NB4 (cell line): ENCODE measurements around the gene ITGB1.

ENCODE experiments used
- DNase-seq: peaks from one replicate; pipeline ENCODE4 v3.0.0; 2010; ENCODE audit warnings: low read depth
- H3K4me3 ChIP-seq: one replicate; pipeline ENCODE4 v1.5.1; 2011; ENCODE audit warnings: mild to moderate bottlenecking, low read depth, low read length, moderate library complexity
- MYC ChIP-seq: IDR thresholded peaks from 2 replicates; pipeline ENCODE4 v1.6.1; 2011; ENCODE audit warnings: low read depth, low read length
- POLR2A ChIP-seq: IDR thresholded peaks from 2 replicates; pipeline ENCODE4 v1.6.1; 2011; ENCODE audit warnings: mild to moderate bottlenecking; ENCODE audit not compliant: insufficient read length; ENCODE audit errors: extremely low read depth
- TF ChIP-seq, protein P1 (sequence below): IDR thresholded peaks from 2 replicates; pipeline ENCODE4 v1.6.1; 2011; ENCODE audit warnings: low read depth, low read length
- TF ChIP-seq, protein P2 (sequence below): IDR thresholded peaks from one replicate; pipeline ENCODE4 v1.5.1; 2012; ENCODE audit warnings: low read depth, low read length

Gene ITGB1

DNA sequence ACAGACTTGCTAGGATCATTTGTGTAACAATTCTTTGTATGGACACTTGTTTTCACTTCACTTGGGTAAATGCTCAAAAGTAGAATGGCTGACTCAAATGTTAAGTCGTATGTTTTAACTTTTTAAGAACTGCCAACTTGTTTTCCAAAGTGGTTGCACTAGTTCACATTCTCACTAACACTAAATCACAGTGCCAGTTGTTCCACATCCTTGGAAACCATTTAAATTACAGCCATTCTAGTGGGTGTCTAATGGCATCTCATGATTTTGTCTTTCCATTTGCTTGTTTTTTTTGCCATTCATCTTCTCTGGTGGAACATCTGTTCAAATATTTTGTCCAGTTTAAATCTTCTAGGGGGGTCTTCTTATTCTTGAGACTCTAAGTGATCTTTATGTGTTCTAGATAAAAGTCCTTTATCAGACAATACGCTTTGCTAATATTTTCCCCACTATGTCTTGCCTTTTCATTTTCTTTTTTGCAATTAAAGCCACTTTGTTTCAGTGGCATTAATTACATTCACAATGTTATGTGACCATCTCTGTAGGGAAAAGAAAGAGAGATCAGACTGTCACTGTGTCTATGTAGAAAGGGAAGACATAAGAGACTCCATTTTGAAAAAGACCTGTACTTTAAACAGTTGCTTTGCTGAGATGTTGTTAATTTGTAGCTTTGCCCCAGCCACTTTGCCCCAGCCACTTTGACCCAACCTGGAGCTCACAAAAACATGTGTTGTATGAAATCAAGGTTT, 63.9 kb downstream of the ITGB1 start:
- no peak overlapping the region for H3K4me3 ChIP-seq
- no peak for DNase-seq
- TF ChIP-seq, protein P1, sequence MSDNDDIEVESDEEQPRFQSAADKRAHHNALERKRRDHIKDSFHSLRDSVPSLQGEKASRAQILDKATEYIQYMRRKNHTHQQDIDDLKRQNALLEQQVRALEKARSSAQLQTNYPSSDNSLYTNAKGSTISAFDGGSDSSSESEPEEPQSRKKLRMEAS, result no peak
- TF ChIP-seq POLR2A (no peak), MYC (no peak)
- TF ChIP-seq, protein P2, sequence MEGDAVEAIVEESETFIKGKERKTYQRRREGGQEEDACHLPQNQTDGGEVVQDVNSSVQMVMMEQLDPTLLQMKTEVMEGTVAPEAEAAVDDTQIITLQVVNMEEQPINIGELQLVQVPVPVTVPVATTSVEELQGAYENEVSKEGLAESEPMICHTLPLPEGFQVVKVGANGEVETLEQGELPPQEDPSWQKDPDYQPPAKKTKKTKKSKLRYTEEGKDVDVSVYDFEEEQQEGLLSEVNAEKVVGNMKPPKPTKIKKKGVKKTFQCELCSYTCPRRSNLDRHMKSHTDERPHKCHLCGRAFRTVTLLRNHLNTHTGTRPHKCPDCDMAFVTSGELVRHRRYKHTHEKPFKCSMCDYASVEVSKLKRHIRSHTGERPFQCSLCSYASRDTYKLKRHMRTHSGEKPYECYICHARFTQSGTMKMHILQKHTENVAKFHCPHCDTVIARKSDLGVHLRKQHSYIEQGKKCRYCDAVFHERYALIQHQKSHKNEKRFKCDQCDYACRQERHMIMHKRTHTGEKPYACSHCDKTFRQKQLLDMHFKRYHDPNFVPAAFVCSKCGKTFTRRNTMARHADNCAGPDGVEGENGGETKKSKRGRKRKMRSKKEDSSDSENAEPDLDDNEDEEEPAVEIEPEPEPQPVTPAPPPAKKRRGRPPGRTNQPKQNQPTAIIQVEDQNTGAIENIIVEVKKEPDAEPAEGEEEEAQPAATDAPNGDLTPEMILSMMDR, result no peak

DNA sequence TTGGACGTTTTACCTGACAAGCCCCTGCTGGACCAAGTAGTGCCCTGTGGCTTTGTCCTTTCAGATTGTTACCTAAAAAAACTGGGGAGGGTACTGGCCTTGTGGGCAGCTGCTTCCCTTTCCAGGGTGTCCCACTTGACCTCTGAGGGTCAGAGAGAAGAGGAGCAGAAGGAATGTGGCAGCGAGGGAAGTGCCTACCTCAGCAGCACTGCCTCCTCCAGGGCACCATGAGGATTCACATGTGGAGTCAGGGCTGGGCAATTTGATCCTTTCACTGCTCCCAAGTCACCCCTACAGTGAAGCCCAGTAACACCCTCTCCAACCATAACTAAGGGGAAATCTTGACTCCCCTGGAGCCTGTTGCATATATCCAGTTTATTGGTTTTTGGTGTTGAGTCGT, 64.6 kb downstream of the ITGB1 start:
- DNase-seq, result peak; percentile 26
- no peak for TF ChIP-seq POLR2A
- TF ChIP-seq MYC, result no peak
- TF ChIP-seq, protein P2, result no peak
- TF ChIP-seq, protein P1, result no peak
- no peak overlapping the region for H3K4me3 ChIP-seq

DNA sequence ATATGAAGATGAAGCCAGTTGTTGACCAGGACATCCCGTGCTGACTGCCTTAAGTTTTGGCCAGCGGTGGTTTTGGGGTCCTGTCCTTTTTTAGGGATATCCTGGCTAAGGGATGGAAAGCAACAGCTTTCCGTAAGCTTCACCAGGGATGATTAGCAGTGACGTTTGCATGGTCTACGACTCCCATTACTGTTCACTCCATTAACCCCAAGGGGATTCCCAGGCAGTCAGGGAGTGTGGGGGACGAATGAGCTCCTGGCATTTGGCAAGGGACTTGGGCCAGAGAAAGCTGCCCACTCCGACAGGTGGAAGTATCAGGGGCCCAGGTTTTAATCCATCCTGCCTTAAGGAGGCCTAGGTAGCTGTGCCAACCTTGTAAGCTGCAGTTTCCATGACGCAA, 66.8 kb downstream of the ITGB1 start:
- no peak for TF ChIP-seq POLR2A
- TF ChIP-seq, protein P1, result no peak
- DNase-seq, result no peak
- H3K4me3 ChIP-seq, result no peak overlapping the region

DNA sequence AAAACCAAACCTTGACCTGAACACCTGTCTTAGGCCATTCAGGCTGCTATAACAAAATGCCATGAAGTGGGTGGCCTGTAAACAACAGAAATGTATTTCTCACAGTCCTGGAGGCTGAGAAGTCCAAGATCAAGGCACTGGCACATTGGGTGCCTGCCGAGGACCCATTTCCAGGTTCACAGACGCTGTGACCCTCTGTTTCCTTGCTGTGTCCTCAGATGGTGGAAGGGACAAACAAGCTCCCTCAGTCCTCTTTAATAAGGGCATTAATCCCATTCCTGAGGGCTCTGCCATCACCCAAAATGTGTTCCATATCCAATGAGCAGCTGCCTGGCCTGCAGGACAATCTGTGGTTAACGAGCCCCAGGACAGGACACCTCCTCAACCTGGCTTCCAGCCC, 67.6 kb downstream of the ITGB1 start:
- TF ChIP-seq MYC (no peak), POLR2A (no peak)
- TF ChIP-seq, protein P2, result no peak
- TF ChIP-seq, protein P1, result no peak
- DNase-seq, result no peak
- no peak overlapping the region for H3K4me3 ChIP-seq

DNA sequence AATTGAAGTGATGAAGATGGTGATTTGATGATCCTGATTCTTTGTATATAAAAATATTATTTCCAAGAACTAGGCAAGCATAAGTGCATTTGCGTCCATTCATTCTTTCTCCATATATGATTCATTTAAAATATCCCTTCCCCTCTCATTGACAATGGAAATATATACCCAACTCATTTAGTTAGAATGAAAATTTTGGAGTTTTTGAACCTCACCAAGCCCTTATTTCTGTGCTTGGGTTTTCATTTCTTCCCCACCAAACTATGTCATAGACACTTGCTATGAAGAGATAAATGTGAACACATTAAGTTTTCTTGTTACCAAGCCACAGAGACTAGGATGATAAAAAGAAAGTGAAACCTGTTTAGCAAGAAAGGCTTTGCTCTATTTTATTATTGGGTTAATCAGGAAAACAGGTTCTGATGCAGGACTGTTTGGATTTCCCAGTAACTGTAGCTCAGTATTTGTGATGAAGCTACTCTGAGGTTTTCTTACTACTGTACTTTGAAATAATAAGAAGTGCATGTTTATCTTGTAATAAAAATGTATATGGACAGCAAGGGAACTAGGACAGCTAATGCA, 68.3 kb downstream of the ITGB1 start:
- TF ChIP-seq, protein P2, result no peak
- no peak for TF ChIP-seq MYC
- TF ChIP-seq POLR2A, result no peak
- TF ChIP-seq, protein P1, result no peak
- no peak overlapping the region for H3K4me3 ChIP-seq
- no peak for DNase-seq

DNA sequence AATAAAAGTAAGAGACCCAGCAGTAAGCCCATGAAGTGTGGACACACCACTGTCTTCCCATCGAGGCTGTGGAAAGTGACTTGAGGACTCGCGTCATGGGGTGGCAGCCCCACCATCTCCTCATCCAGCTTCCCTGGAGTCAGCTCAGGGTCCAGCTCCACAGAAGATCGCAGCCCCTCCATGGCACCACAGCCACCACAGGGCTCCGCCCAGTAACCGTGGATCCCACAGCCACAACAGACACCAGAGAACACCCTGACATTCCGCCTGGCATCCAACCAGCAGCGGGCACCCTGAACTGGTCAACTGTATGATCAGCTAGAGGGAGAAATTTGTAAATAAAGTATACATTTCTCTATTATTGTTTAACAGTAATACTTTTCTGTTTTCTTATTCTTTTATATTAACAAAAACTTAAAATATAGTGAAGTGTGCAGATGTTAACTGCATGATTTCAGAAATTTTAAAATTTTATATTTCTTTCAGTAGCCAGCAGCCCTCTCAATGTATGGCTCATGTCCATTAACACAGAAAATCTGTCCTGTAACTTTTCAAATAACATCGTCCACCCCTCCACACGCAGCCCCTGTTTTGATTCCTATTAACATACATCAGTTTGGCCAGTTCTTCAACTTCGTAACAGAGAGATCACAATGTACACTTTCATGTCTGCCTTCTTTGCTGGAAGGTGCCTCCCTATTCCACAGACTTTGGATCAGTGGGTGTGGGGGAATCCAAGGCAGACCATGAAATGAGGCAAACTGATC, 69.7 kb downstream of the ITGB1 start:
- H3K4me3 ChIP-seq, result no peak overlapping the region
- DNase-seq, result no peak
- TF ChIP-seq MYC (no peak), POLR2A (no peak)
- TF ChIP-seq, protein P2, result no peak
- TF ChIP-seq, protein P1, result no peak
